Neutrophil (primary cell): ENCODE measurements around the gene NFKB1.

Experiments used
- H3K27ac ChIP-seq: fragments of 200-600 bp; sonication (generic); 2 replicates; pipeline ENCODE4 v1.5.1; 2016; ENCODE audit warnings: mild to moderate bottlenecking, moderate library complexity
- H3K27me3 ChIP-seq: fragments of 200-600 bp; sonication (generic); 2 replicates; pipeline ENCODE4 v1.6.0; 2016; ENCODE audit warnings: mild to moderate bottlenecking
- H3K36me3 ChIP-seq: fragments of 200-600 bp; sonication (generic); 2 replicates; pipeline ENCODE4 v1.5.1; 2017
- H3K4me1 ChIP-seq, 2 experiments: fragments of 200-600 bp in 1 of 2; sonication (generic) in 1 of 2; 1 replicate in 1 of 2; 2 replicates in 1 of 2; pipeline versions ENCODE4 v1.5.1 to v1.6.1; 2013 to 2016; ENCODE audit warnings: low read depth in 1 of 2, low read length in 1 of 2, mild to moderate bottlenecking in 1 of 2, moderate library complexity in 1 of 2; ENCODE audit not compliant: control insufficient read depth in 1 of 2, insufficient read depth in 1 of 2
- H3K4me3 ChIP-seq, 2 experiments: fragments of 200-600 bp in 1 of 2; sonication (generic) in 1 of 2; 1 replicate in 1 of 2; 2 replicates in 1 of 2; pipeline ENCODE4 v1.5.1; 2013 to 2016; ENCODE audit warnings: low read depth in 1 of 2, low read length in 1 of 2, mild to moderate bottlenecking in 1 of 2, moderate library complexity in 1 of 2
- H3K9me3 ChIP-seq: fragments of 200-600 bp; sonication (generic); 2 replicates; pipeline ENCODE4 v1.5.1; 2016
- TF ChIP-seq, protein P1 (sequence below): fragments of 200-600 bp; sonication (generic); IDR thresholded peaks from 2 replicates; pipeline ENCODE4 v1.5.1; 2016; ENCODE audit warnings: antibody characterized with exemption

NFKB1 gene

GRCh38 chr4:102580463-102580842 lies 79.3 kb downstream of the NFKB1 start:
- Histone ChIP-seq H3K36me3 (peaks cover 83% of the 10 kb centered on the region), H3K4me3 (no peak overlapping the region), H3K27me3 (no peaks in the 10 kb centered on the region), H3K9me3 (no peaks in the 10 kb centered on the region), H3K27ac (no peak overlapping the region), H3K4me1 (no peaks in the 10 kb centered on the region)
- TF ChIP-seq, protein P1, sequence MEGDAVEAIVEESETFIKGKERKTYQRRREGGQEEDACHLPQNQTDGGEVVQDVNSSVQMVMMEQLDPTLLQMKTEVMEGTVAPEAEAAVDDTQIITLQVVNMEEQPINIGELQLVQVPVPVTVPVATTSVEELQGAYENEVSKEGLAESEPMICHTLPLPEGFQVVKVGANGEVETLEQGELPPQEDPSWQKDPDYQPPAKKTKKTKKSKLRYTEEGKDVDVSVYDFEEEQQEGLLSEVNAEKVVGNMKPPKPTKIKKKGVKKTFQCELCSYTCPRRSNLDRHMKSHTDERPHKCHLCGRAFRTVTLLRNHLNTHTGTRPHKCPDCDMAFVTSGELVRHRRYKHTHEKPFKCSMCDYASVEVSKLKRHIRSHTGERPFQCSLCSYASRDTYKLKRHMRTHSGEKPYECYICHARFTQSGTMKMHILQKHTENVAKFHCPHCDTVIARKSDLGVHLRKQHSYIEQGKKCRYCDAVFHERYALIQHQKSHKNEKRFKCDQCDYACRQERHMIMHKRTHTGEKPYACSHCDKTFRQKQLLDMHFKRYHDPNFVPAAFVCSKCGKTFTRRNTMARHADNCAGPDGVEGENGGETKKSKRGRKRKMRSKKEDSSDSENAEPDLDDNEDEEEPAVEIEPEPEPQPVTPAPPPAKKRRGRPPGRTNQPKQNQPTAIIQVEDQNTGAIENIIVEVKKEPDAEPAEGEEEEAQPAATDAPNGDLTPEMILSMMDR = no peak

DNA sequence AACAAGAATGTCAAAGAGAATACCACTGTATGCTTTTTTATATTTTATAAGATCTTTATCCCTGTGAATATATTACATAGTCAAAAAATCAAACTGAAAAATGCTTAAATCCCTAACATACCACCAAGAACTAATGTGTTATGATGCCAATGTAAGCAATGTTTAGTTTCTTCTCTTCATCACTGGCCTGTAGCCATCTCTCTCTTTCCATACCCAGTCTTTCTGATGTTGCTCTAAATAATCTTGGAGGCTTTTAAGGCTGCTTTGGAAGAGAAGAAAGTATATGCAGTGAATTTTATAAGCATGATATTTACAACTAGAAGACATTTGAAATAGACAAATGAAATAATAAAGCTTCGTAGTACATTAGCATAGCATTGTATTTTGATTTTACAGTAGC lies 82.9 kb downstream of the NFKB1 start:
- Histone ChIP-seq H3K36me3 (peaks cover 85% of the 10 kb centered on the region), H3K4me1 (no peaks in the 10 kb centered on the region)
- TF ChIP-seq, protein P1 = no peak

DNA sequence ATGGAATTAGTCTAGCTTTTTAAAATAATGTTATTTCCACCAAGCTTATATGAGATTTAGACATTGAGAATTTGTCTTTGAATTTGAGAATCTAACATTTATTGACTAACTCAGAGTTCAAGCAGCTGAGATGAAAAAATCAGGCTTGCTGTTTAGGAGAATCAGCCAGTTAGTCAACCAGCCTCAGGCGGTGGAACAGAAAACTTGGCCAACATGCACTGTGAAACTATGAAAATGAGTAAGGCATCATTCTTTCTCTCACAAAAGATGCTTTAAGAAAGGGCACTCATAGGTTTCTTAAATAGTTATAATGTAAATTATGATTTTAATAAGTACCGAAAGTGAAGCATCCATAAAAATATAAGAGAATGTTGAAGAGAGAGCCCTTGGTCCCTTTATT lies 84.2 kb downstream of the NFKB1 start:
- peaks cover 84% of the 10 kb centered on the region for H3K36me3 ChIP-seq
- H3K27me3 ChIP-seq = no peaks in the 10 kb centered on the region
- no peak overlapping the region for H3K4me3 ChIP-seq
- TF ChIP-seq, protein P1 = no peak
- no peaks in the 10 kb centered on the region for H3K9me3 ChIP-seq
- H3K4me1 ChIP-seq = no peaks in the 10 kb centered on the region
- no peak overlapping the region for H3K27ac ChIP-seq

More for the DNA sequence above, 82.9 kb downstream of the NFKB1 start:
- Histone ChIP-seq H3K9me3 (no peaks in the 10 kb centered on the region), H3K27me3 (no peaks in the 10 kb centered on the region), H3K4me3 (no peak overlapping the region), H3K27ac (no peak overlapping the region)

GRCh38 chr4:102586002-102586643 lies 85.0 kb downstream of the NFKB1 start:
- Histone ChIP-seq H3K9me3 (no peaks in the 10 kb centered on the region), H3K4me1 (no peaks in the 10 kb centered on the region), H3K27ac (no peak overlapping the region), H3K36me3 (peaks cover 78% of the 10 kb centered on the region), H3K4me3 (no peak overlapping the region), H3K27me3 (no peaks in the 10 kb centered on the region)
- TF ChIP-seq, protein P1 = no peak

DNA sequence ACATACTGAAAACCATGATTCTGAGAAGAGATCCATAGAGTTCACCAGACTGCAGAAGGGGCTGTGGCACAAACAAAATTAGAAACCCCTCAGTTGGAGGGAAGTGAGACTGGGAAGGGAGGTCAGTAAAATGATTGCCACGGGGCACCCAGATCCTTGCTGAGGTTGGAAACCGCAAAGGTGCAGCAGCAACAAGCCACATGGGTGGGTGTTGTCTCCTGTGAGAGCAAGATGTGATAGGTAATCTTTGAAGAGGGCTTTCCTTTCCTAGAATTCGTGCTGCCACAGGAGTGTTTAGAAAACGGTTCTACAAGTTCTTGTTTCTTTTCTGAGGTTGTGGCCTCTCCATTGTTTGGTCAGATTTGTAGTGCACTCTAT lies 85.5 kb downstream of the NFKB1 start:
- Histone ChIP-seq H3K4me3 (no peak overlapping the region), H3K9me3 (no peaks in the 10 kb centered on the region), H3K36me3 (peaks cover 73% of the 10 kb centered on the region), H3K27me3 (no peaks in the 10 kb centered on the region), H3K27ac (no peak overlapping the region), H3K4me1 (no peaks in the 10 kb centered on the region)
- TF ChIP-seq, protein P1 = no peak
